ENCODE measurements around the gene RANGRF.

Gene RANGRF

GRCh38 chr17:8339540-8339939, 51.1 kb downstream of the RANGRF start, which contains the start of gene ODF4:
Gene ODF4, plus strand, starts transcription at chr17:8339840. Its CDS starts 212 bp downstream, at chr17:8340052.
- Mint-ChIP-seq H3K36me3 (ENCODE audit: low read depth) (no peaks in the 10 kb centered on the region), H3K4me1 (ENCODE audit: low read depth) (peaks cover 11% of the 10 kb centered on the region), H3K27me3 (peaks cover 2% of the 10 kb centered on the region), H3K4me3 (no peak within 1 kb of the TSS), H3K9me3 (no peaks in the 10 kb centered on the region), H3K27ac (no peak within 1 kb of the TSS)
- DNase-seq, result no peak
